OCI-M2 (cell line): ENCODE measurements around the gene EGFL7.

Source experiments
- DNase-seq: peaks from one replicate; lab custom pipeline; 2025; ENCODE audit not compliant: unreplicated experiment; lab: John Stamatoyannopoulos, UW

The EGFL7 gene

GRCh38 chr9:136662656-136663581 lies at the start of gene EGFL7:
TSS of gene EGFL7 (plus strand) at chr9:136662916. CDS start at chr9:136668283, 5,367 bp downstream.
- DNase-seq: no peak

GRCh38 chr9:136613824-136614371 lies 48.8 kb upstream of the EGFL7 start:
- no peak for DNase-seq

- no peak for DNase-seq
Observed at GRCh38 chr9:136614372-136614922, 48.3 kb upstream of the EGFL7 start.

GRCh38 chr9:136614967-136615623 lies 47.6 kb upstream of the EGFL7 start:
- DNase-seq: no peak

GRCh38 chr9:136615631-136616306 lies 46.9 kb upstream of the EGFL7 start:
- DNase-seq: no peak

- no peak for DNase-seq
Observed at GRCh38 chr9:136616307-136616635, 46.4 kb upstream of the EGFL7 start.

GRCh38 chr9:136616948-136617695 lies 45.6 kb upstream of the EGFL7 start:
- DNase-seq: no peak

GRCh38 chr9:136617746-136618579 lies 44.8 kb upstream of the EGFL7 start:
- DNase-seq: no peak

GRCh38 chr9:136618580-136619547 lies 43.9 kb upstream of the EGFL7 start:
- DNase-seq: no peak

- no peak for DNase-seq
Observed at GRCh38 chr9:136619742-136620440, 42.8 kb upstream of the EGFL7 start.

- no peak for DNase-seq
Observed at GRCh38 chr9:136620441-136621018, 42.2 kb upstream of the EGFL7 start.

- DNase-seq: no peak
Observed at GRCh38 chr9:136621019-136621733, 41.5 kb upstream of the EGFL7 start.

- DNase-seq: no peak
Observed at GRCh38 chr9:136621734-136622093, 41.0 kb upstream of the EGFL7 start.

- no peak for DNase-seq
Observed at GRCh38 chr9:136622538-136622948, 40.2 kb upstream of the EGFL7 start.

GRCh38 chr9:136623016-136623841 lies 39.5 kb upstream of the EGFL7 start:
- DNase-seq: no peak

- no peak for DNase-seq
Observed at GRCh38 chr9:136623842-136624183, 38.9 kb upstream of the EGFL7 start.
